Measurements from ENCODE around the gene MYADML2.
A peak's percentile ranks its signal among the peaks of the same experiment; 100 is the strongest.

The MYADML2 gene

DNA sequence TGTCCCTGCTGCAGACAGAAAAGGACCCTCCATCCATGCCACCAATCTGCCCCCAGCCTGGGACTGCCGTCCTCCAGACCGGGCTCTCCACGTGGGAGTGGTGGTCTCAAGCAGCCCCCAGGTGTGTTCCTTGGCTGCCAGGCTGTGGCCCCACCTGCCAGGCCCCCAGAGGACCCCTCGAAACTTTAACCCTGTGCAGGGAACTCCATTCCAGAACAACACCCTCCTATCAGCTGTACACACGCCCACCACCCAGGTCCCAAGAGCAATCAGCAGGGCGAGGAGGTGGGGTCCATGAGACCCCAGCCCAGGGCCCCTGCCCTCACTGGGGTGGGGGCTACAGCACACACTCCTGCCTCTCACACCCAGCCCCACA, 11.3 kb downstream of the MYADML2 start:
- DNase-seq: no peak

DNA sequence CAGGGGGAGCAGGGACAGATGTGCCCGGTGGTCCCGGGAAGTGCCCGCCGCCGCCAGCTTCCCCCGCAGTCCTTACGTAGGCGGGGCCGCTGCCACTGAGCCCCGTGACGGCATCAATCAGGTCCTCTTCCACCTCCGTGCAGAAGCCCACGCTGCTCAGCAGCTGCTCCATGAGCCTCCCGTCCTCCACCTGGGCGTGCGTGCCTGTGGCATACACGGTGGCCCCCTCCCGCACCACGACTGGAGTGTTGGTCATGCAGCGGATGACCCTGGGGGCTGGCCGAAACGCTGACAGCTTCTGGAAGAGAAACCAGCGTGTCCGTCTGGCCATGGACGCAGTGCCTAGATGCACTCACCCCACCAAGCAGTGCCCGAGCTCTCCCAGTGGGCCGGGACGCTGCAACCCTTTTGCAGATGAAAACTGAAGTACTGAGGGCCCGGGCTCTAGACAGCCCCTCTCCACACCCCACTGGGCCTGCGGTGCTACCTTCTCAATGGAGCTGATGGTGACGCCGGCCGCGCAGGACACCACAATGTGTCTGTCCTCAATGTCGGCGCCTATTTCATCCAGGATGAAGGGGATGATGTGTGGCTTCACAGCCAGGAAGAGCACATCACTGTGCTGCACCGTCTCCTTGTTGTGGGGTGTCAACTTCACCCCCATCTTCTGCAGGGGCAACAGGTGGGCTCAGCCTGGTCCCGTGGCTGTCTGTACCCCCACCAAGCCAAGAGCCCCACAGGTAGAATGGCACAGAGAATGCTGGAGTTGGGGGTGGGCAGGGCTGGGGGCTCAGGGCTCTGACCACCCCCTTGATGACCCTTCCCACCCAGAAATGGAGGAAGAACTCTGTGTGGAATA, 12.0 kb downstream of the MYADML2 start:
- DNase-seq: no peak

DNA sequence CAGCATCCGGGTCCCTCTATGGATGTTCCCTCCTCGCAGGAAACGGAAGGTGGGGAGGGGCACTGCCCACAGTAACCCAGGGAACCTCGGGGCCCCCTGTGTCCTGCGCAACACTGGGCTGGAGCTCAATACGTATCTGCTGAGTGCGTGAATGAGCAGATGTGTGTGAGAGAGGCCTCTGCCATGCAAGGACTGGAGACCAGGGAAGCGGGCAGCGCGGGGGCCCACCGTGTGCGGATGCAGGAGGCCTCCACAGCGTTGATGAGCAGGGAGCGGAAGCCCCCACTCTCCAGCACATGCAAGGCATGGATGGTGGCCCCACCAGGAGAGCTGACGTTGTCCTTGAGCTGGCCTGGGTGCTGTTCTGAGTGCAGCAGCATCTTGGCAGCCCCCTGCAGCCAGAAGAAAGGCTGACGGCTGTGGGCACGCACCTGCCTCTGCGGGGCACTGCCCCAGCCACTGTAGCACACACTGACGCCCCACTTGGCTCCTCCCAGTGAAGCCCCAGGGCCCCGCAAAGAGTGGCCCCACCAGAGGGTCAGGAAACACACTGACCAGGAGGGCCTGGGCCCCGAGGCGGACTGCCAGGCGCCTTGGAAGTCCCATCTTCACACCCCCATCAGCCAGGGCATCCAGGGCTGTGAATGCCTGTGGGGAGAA, 12.8 kb downstream of the MYADML2 start:
- DNase-seq: no peak

DNA sequence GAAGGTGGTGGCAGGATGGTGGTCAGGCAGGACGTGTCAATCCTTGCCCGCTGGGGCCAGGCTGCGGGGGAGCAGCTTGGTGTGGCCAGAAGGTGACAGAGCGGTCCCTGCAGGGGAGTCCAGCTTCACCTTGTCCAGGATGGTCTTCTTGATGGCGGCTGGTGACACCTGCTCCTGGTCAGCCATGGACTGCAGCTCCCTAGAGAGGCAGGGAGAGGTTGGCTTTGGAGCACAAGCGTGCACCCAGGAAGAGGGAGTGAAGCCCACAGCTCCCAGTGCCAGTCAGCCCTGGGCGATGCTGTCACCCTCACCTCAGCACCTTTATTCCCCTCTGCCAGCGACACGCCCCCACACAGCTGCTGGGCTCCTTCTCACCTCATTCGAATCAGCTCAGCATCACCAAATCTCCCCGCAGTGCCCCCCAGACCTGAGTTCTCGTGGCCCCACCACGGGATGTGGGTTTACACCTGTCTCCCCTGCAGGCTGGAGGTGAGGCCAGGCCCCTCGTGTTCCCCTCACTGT, 13.8 kb downstream of the MYADML2 start:
- DNase-seq: no peak

DNA sequence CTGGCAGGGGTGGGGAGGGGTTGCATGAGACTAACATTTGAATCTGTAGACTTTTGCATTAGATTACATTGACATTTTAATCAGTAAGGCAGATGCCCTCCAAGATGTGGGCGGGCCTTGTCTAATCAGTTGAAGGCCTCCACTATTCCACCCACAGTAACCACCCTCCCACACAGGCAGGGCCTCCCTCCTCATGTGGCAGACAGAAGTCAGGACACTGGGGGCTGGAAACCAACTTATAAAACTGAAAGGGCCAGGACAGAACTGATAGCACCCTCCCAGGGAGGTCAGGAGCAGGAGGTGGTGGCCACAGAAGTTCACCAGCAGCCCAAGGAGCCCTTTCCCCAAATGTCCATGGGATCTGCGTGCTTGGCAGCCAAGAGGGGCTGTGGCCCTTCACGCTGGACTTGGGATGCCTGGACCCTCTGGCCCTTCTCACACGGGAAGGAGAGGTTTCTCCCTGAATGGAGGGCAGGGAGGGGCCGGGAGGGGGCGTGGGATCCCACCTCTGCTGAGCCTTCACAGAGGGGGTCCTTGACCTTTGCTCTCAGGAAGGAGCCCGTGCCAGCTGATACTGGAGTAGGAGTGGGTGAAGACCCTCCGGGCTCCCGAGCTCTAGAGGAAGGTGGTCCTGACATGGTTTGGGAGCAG, 14.6 kb downstream of the MYADML2 start:
- peak; percentile 49 for DNase-seq

DNA sequence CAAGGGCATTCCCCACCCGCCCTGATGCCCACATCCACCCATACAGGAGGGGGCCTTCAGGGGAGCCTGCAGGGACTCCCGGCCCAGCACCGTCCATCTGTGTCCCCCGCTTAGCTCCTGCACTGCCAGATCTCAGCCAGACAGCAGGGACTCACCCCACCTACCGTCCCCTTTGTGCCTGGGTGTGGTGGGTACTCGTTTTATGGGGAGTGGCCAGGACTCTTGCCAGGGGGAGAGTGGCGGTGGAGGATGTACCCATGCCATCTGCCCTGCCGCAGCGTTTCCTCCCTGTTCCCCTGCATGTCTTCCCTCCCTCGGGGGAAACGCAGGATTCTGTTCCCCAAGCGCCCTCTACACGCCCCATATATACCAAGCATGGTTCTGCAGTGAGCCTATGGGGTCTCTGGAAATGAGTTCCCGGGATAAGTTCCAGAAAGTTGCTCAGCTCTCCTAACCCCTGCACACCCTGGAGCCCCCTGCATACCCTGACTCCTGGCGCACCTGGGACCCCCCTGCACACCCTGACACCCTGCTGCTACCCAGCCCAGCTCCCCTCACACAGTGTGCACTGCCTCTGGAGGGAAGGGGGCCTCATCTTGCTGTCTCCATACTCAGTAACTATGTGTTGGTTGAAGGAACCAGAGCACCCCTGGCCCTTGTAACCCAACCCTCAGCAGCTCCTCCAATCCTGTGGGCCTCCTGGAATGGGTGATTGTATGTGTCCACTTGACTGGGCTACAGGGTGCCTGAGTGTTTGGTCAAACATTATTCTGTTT, 15.3 kb downstream of the MYADML2 start:
- no peak for DNase-seq

DNA sequence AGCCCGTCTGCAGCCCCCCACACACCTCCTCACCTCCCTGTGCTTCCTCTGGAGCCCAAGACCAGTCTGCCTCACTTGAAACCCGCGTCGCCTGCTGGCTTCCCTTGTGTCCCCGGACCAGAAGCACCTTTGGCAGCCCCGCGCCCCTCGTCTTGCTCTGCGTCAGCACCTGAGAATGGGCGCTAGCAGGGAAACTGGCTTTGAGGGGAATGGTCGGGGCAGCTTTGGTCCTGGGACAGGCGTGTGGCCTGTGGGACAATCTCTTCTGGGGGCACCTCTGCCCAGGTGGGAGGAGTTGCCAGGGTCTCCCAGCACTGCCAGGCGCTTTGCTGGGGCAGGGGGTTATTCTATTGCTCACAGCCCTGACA, 15.9 kb downstream of the MYADML2 start:
- no peak for DNase-seq

DNA sequence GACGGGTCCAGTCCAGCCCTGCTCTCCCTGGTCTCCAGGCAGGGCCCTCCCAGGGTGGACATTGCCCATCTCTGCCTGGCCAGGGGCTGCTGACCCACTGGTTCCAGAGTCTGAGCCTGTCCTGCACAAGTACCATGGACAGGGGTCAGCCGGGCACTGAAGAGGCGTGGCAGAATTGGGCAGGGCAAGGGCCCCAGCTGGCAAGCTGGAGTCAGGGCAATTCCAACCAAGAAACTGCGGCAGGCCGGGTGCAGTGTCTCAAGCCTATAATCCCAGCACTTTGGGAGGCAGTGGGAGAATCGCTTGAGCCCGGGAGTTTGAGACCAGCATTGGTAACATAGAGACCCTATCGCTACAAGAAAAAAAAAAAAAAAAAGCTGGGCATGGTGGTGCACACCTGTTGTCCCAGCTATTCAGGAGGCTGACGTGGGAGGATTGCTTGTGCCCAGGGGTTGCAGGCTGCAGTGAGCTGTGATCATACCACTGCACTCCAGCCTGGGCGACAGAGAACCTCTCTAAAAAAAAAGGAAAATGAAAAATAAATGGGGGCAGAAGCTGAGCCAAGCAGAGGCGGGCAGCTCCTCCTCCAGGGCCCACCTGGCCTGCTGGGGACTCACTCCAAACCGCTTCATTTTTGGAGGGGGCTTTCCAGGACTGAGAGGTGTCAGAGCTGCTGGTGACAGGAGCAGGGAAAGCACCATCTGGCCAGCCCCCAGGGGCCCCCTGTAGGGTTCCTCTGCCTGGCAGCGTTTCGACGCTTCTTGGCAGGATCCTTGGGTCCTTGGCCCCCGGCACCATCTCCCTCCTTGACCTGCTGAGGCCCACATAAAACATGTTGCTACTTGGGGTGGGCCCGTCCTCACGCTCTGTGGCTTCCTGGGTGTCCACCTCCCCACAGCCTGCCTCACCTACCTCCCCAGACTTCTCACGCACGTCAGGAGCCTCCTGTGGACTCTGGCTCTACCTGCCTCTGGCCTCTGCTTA, 16.6 kb downstream of the MYADML2 start:
- no peak for DNase-seq

DNA sequence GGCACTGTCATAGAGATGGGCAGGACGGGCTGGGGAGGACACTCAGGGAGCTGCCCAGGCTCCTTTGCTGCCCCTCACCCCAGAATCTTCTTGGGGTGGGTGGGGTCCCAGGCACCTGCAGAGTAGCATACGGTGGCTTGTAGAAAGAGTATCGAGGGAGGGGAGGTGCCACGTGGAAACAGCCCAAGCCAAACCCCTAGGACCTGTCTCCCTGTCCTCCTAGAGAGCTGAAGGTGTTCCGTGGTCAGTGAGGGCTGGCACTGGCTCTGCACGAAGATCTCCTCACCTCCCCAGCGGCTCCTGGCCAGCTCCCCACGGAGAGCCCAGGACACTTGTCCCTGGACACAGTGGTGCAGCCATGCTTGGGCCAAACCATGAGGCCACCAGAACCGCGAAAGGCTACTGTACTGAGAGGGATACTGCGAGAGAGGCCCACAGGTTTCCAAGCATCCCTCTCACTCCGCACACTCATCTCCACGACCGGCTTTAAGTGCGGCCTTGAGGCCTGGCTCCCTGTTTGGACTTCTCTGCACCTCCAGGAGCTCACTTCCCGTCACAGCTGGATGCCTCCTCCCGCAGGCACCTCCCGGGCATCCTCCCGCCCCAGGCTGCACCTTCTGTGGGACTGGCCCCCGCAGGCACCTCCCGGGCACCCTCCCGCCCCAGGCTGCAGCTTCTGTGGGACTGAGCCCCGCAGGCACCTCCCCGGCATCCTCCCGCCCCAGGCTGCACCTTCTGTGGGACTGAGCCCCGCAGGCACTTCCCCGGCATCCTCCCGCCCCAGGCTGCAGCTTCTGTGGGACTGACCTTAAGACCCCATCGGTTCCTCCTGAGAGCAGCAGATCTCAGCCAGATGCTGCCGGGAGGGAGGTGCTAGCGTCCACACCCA, 17.5 kb downstream of the MYADML2 start:
- DNase-seq: no peak

DNA sequence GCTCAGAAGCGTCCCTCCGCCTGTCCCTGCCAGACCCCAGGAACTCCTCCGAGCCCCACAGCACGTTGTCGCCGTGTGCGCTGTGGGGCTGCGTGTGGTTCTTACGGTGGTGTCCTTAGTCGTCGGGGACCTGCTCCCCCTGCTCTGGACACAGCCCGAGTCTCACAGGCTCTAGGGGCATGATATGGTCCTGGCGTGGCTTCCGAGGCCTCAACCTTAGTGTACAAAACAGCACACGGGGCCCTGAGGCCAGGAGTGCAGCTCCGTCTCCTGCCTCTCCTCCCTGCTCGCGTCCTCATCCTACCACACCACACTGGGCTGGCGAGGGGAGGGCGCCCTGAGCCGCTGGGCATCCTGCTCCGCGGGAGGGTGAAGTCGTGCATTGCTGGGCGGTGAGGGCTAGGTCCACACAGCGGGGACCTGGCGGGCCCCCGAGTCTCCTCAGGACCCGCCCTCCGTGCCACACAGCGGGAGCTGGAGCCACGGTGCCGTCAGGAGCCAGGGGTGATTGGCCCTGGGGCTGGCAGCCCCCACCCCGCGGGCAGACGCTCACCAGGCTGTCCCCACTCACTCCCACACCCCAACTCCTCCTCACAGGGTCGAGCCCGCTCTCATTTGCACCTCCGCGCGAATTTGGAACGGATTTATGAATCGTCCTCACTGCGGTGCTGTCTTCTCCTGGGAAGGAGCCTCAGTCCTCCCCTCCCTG, 18.3 kb downstream of the MYADML2 start:
- DNase-seq: peak; percentile 70

DNA sequence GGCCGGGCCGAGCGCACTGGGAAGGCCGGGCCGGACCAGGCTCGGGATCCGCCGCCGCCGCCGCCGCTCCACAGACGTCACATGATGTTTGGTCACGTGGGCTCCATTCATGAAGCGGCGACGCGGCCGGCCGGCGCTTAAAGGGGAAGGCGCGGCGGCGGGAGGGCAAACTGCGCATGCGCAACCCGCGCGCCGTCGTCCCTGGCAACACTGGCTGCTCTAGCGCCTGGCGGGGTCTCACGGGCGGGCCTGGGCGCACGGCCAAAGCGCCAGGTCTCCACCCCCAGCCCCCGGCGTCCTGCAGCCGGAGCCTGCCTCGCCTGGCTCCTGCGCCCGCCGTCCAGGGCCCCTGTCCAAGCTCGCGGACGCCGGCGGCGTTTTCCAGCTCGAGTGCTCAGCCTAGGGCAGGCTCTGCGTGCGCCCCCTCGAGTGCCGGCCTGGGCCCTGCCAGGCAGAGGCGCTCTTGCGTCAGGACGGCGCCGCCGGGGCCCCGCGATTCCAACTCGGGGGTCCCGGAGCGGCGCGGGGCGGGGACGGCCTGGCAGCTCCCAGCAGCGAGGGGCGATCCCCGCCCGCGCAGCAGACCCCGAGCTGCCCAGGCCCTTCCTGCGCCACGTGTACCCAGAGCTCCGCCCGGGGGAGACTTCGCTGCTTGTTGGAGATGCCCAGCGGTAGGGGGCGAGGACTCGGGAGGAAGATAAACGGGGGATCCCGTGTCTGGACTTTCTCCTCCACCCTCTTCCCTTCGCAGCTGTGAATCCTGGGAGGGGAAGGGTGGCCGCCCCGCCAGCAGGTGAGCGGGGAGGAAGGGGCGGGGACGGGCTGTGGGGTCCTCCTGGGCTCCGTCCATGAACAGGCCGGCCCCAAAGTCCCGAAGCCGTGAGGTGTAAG, 19.1 kb downstream of the MYADML2 start, which contains the start of gene MAFG:
Gene MAFG, minus strand, starts transcription at position 83 of the 891 bp plus-strand sequence. CDS start 4,550 bp downstream, outside the sequence.
- DNase-seq: peak; percentile 97

DNA sequence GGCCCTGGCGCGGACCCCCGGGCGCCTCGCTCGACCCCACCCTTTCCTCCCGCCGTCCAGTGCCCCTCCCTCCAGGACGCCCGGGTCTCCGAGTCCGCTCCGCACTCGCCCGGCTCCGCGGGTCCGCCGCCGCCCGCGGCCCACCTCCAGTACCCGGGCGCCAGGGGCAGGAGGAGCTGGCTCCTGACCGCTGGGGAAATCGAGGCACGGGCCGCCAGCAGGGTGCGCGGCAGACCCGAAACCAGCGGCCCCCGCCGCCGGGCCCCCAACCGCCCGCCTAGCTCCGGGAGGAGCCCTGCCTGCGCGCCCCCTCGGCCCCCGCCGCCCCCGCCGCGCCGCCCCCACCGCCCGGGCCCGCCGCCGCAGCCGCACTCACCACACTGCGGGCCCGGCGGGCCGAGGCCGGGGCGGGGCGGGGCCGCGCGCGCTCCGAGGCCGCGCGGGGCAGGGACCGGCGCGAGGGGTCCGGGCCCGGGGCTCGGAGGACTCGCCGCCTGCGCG, 19.8 kb downstream of the MYADML2 start:
- DNase-seq: peak; percentile 64

DNA sequence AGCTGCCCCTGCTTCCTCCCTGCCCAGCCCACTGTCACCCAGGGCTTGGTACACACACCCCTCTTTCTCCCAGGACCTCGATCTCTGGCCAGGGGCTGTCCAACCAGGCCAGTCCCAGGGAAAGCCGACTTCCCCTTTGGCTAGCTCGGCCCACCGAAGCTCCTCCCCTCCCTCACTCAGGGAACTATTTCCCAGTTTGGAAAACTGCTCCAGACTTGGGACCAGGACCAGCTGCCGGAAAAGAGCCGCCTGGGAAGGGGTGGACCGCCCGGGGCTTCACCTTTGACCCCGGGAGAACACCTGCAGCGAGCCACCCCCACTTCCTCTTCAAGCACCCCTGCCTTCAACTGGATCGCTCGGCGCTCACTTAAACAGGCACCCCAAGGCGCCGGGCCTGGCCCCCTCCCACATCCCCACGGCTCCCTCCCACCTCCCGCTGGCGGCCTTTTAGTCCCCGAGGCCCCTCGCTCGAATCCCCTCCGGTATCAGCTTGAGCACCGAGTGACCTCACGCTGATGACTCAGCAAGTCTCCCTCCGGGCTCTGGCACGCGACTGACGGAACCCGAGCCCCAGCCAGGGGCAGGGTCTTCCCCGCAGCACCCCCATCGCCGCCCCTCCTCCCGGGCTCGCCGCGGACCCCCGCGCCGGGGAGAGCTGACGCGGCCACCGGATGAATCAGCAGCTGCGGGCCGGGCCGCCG, 20.4 kb downstream of the MYADML2 start:
- DNase-seq: peak; percentile 93

DNA sequence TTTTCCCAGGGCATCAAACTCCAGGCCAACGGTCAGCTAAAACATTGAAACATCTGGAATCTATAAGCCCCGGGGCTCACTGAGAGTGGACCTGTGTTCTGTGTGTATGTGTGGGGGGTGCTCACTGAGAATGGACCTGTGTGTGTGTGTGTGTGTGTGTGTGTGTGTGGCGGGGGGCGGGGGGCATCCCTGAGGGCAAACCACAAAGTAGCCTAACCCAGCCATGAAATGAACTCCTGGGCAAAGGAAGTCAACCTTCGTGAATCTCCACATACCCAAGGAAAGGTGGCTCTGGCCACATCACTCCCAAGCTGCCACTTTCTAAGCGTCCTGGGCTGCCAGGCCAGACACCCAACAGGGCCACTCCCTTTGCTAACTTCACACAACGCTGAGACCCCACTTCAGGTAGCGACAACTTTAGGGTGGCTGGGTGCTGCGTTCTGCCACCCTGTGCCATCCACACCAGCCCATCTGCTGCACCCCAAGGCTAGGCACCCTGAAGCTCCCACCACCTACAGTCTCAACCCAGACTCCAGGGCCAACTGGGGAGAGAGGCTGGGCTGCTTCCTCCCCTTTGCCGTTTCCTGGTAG, 21.1 kb downstream of the MYADML2 start:
- no peak for DNase-seq

DNA sequence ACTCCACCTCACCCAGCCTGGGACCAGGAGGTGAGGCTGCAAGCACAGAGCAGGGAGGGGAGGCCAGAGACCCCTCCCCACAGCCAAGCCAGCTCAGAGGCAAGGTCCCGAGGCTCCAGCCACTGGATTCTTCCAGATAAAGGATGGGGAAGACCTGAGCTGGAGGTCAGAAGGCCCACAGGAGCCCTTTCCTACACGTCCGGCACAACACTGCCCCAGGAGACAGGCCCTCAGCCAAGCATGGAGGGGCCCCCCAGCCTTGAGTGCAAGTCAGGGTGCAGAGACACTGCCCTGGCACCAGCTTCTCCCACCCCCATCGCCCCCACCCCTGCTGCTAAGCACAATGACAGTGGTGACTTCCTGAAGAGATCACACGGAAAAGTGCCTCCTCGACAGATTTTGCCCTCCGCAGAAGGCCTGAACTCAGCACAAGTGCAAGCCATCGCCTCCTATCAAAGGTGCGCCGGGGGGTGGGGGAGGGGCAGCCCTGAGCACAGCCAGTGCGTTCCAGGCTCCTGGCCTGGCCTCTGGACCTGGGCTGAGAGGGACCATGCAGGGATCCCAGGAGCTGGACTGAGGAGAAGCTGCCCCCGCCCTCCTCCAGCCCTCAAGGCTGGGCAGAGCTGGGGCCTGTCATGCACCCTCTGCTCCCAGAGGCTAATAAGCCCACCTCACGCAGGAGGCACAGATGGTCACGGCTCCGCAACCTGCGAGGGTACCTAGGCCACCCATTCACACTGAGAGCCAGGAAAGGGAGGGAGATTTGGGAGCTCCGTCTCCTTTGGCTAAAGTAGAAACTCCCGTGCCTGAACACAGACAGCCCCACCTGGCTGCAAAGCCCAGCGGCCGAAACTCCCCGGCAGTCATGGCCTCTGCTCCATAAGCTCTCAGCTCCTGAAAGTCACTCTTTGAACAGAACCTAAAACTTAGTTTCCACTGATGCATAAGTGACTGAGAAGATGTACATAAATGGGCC, 22.2 kb downstream of the MYADML2 start:
- DNase-seq: no peak
